HFFc6 (cell line): Measurements from ENCODE around the gene SDR39U1. TPM values are rescaled to one million over a fixed set of nuclear protein-coding genes. Genes with fewer than 3 reads are reported as not detected.
"Not testable (repeated sequence)": the region's sequence is repeated elsewhere in the genome, so short reads cannot be mapped to it uniquely, and the experiment has no call there.

Experiments used
- DNase-seq: peaks from one replicate; pipeline ENCODE4 v3.0.0-alpha.2; 2018
- H3K27ac Mint-ChIP-seq: 2 replicates; pipeline ENCODE4 v1.8.0; 2020; ENCODE audit warnings: mild to moderate bottlenecking, mixed read lengths
- H3K27me3 Mint-ChIP-seq: 2 replicates; pipeline ENCODE4 v1.8.0; 2021; ENCODE audit warnings: mild to moderate bottlenecking, moderate library complexity, mixed read lengths; ENCODE audit not compliant: insufficient read depth
- H3K36me3 Mint-ChIP-seq: 2 replicates; pipeline ENCODE4 v1.8.0; 2021; ENCODE audit warnings: low read depth, mixed read lengths
- H3K4me1 Mint-ChIP-seq: 2 replicates; pipeline ENCODE4 v1.8.0; 2020; ENCODE audit warnings: low read depth, mixed read lengths
- H3K4me3 Mint-ChIP-seq: 2 replicates; pipeline ENCODE4 v1.8.0; 2020; ENCODE audit warnings: mild to moderate bottlenecking, moderate library complexity, mixed read lengths
- H3K9me3 Mint-ChIP-seq: 2 replicates; pipeline ENCODE4 v1.8.0; 2020; ENCODE audit warnings: mild to moderate bottlenecking, mixed read lengths
- total RNA-seq, 6 experiments: library from RNA; stranded (reverse); fragmentation: NEBNext Ultra II Directional; extraction: Animal tissue kit (Norgen Biotek cat#: 25700); gene quantifications; 2 replicates in 1 of 6; 3 replicates in 5 of 6; pipeline ENCODE4 v1.2.3, GENCODE V29; 2021
- TF ChIP-seq, protein P1 (sequence below): fragments of 200-600 bp; sonication (generic); IDR thresholded peaks from 2 replicates; pipeline ENCODE4 v1.5.0; 2021; ENCODE audit warnings: antibody characterized with exemption, mild to moderate bottlenecking

SDR39U1 gene
- total RNA-seq, 6 experiments from 2014 or later: 29.6 to 35.7 (median 31.6) TPM

DNA sequence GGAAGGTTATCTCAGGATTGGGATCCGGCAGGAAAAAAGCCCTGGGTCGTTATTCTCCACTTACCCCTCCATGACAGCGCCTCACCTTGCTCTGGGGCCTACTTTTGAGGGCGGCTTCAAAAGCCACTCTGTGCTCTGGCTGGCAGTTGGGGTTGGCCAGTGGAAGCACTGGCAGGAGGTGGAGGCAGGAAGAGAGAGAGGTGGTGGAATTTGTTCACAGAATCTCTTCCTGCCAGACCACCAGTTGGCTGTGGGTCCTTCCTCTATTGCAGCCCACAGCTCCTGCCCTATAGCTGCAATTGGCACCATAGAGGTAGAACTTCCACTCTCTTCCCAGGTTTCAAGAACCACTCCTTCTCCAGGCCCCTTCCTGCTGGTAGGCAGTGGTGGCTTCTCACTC is 32.7 kb upstream of the SDR39U1 start:
- no peaks in the 10 kb centered on the region; the same call in 1 of the 2 replicates for H3K27me3 Mint-ChIP-seq
- TF ChIP-seq, protein P1, sequence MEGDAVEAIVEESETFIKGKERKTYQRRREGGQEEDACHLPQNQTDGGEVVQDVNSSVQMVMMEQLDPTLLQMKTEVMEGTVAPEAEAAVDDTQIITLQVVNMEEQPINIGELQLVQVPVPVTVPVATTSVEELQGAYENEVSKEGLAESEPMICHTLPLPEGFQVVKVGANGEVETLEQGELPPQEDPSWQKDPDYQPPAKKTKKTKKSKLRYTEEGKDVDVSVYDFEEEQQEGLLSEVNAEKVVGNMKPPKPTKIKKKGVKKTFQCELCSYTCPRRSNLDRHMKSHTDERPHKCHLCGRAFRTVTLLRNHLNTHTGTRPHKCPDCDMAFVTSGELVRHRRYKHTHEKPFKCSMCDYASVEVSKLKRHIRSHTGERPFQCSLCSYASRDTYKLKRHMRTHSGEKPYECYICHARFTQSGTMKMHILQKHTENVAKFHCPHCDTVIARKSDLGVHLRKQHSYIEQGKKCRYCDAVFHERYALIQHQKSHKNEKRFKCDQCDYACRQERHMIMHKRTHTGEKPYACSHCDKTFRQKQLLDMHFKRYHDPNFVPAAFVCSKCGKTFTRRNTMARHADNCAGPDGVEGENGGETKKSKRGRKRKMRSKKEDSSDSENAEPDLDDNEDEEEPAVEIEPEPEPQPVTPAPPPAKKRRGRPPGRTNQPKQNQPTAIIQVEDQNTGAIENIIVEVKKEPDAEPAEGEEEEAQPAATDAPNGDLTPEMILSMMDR: no peak
- H3K4me3 Mint-ChIP-seq: no peak overlapping the region
- DNase-seq: no peak
- H3K36me3 Mint-ChIP-seq: no peaks in the 10 kb centered on the region
- H3K9me3 Mint-ChIP-seq: no peaks in the 10 kb centered on the region
- H3K27ac Mint-ChIP-seq: no peak overlapping the region
- H3K4me1 Mint-ChIP-seq: no peaks in the 10 kb centered on the region

DNA sequence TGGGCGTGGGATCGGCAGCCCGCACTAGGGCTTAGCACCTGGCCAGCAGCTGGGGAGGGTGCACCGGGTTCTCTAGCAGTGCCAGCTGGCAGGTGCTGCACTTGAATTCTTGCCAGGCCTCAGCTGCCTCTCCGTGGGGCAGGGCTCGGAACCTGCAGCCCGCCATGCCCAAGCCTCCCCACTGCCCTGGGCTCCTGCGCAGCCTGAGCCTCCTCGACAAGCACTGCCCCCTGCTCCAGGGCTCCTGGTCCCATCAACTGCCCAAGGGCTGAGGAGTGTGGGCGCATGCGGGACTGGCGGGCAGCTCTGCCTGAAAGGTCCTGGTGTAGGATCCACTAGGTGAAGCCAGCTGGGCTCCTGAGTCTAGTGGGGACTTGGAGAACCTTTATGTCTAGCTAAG is 30.6 kb upstream of the SDR39U1 start:
- Mint-ChIP-seq H3K27ac (no peak overlapping the region), H3K4me1 (no peaks in the 10 kb centered on the region), H3K36me3 (no peaks in the 10 kb centered on the region), H3K4me3 (no peak overlapping the region), H3K27me3 (no peaks in the 10 kb centered on the region), H3K9me3 (no peaks in the 10 kb centered on the region)
- TF ChIP-seq, protein P1: no peak
- no peak for DNase-seq

DNA sequence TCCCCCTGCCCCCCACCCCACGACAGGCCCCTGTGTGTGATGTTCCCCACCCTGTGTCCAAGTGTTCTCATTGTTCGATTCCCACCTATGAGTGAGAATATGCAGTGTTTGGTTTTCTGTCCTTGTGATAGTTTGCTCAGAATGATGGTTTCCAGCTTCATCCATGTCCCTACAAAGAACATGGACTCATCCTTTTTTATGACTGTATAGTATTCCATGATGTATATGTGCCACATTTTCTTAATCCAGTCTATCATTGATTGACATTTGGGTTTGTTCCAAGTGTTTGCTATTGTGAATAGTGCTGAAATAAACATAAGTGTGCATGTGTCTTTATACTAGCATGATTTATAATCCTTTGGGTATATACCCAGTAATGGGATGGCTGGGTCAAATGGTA is 27.9 kb upstream of the SDR39U1 start:
- not testable (repeated sequence) for H3K27me3 Mint-ChIP-seq, H3K9me3 Mint-ChIP-seq, H3K36me3 Mint-ChIP-seq, DNase-seq, H3K4me3 Mint-ChIP-seq, H3K4me1 Mint-ChIP-seq, H3K27ac Mint-ChIP-seq

DNA sequence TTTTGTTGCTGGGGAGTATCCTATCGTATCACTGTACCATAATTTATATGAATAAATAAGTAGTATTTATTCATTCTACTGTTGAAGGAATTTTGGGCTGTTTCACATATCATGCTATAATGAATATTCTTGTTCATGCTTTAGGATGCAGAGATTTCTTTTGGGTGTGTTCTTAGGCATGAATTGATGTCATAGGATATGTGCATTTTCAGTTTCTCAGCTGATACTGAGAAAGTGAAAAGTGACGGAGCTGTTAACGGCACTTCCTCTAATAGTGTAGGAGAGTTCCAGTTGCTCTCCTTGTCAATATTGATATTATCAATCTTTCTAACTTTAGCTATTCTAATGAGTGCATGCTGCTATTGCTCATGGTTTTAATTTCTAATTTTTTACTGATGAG is 23.2 kb upstream of the SDR39U1 start:
- Mint-ChIP-seq H3K9me3 (no peaks in the 10 kb centered on the region), H3K4me1 (peaks cover 6% of the 10 kb centered on the region; the same call in 1 of the 2 replicates), H3K4me3 (no peak overlapping the region), H3K27me3 (no peaks in the 10 kb centered on the region), H3K27ac (no peak overlapping the region), H3K36me3 (no peaks in the 10 kb centered on the region)
- TF ChIP-seq, protein P1: no peak
- DNase-seq: no peak

DNA sequence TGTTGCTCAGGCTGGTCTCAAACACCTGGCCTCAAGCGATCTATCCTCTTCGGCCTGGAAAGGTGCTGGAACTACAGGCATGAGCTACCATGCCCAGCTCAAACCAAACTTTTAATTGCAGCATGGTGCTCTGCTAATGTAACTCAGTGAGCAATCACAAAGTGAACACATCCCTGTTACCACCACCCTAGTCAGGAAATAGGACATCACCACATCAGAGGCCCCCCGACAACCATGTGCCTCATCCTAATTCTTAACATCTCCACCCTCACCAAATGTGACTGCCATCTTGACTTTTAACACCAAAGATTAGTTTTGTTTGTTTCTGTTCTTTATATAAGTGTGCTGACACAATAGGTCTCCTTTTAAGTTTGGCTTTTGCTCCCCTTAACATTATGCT is 22.8 kb upstream of the SDR39U1 start:
- H3K4me1 Mint-ChIP-seq: peaks cover 6% of the 10 kb centered on the region; the same call in 1 of the 2 replicates
- H3K27ac Mint-ChIP-seq: no peak overlapping the region
- no peak overlapping the region for H3K4me3 Mint-ChIP-seq
- no peak for DNase-seq
- H3K27me3 Mint-ChIP-seq: no peaks in the 10 kb centered on the region
- TF ChIP-seq, protein P1: no peak
- no peaks in the 10 kb centered on the region for H3K36me3 Mint-ChIP-seq
- no peaks in the 10 kb centered on the region for H3K9me3 Mint-ChIP-seq

DNA sequence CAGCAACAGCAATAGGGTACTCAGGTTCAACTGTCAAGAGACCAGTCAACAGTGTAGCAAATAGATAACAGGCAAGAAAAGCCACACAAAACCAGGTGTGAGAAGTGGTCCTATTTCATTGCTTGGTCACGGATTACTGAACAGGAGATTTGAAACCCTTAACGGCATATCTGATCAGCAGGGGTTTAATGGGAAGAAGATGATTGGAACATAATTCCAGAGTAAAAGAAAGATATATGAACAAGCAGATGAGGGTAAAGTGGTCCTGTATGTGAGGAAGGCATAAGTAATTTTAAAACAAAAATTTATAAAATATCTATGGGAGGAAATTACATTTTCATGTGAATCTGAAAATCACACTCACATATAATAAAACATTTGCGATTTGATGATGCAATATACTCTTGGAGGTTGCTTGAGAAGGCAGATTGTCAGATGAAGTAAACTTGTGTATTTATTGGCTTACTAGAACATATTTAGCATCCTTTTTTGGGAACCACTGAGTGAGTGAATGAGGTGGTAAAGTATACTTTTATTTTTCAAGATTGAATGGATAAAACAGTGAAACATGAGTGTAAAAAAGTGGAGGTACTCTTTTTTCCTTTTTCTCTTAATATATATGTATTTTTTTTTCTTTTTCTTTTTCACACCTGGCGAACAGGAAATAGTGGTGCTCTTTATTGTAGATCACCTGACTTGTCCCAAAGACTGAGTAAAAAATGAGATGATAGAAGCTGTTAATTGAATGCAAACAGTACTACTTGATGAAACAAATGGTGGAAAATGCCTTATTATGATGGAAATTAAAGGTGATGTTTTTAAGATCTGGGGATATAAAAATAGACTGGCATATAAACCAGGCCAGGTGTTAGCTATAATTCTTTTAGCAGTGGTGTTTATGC is 21.6 kb upstream of the SDR39U1 start:
- TF ChIP-seq, protein P1: no peak
- H3K36me3 Mint-ChIP-seq: no peaks in the 10 kb centered on the region
- no peaks in the 10 kb centered on the region for H3K9me3 Mint-ChIP-seq
- H3K27ac Mint-ChIP-seq: no peak overlapping the region
- H3K4me1 Mint-ChIP-seq: peaks cover 6% of the 10 kb centered on the region; the same call in 1 of the 2 replicates
- H3K27me3 Mint-ChIP-seq: no peaks in the 10 kb centered on the region
- DNase-seq: no peak
- H3K4me3 Mint-ChIP-seq: no peak overlapping the region
